Hepatocyte (in vitro differentiated cells): ENCODE results near the gene UBL4A. TPM values are rescaled to one million over a fixed set of nuclear protein-coding genes. Genes with fewer than 3 reads are reported as not detected.

Experiments used
- DNase-seq: peaks from one replicate; pipeline ENCODE4 v3.0.0-alpha.2; 2016; ENCODE audit warnings: low spot score
- H2AFZ ChIP-seq: fragments of 200-600 bp; sonication (generic); 2 replicates; pipeline ENCODE4 v1.6.0; 2016; ENCODE audit warnings: antibody characterized with exemption, mild to moderate bottlenecking
- H3K27ac ChIP-seq: fragments of 200-600 bp; sonication (generic); 2 replicates; pipeline ENCODE4 v1.5.1; 2016; ENCODE audit warnings: mild to moderate bottlenecking
- H3K27me3 ChIP-seq: fragments of 200-600 bp; sonication (generic); 2 replicates; pipeline ENCODE4 v1.6.1; 2016
- H3K36me3 ChIP-seq: fragments of 200-600 bp; sonication (generic); replicated peaks from 2 replicates; pipeline ENCODE4 v1.5.1; 2016; ENCODE audit warnings: low read depth; ENCODE audit not compliant: insufficient read depth
- H3K4me1 ChIP-seq: fragments of 200-600 bp; sonication (generic); 2 replicates; pipeline ENCODE4 v1.5.1; 2016; ENCODE audit warnings: mild to moderate bottlenecking, moderate library complexity; ENCODE audit not compliant: insufficient read depth
- H3K4me2 ChIP-seq: fragments of 200-600 bp; sonication (generic); 2 replicates; pipeline ENCODE4 v1.6.0; 2016
- H3K4me3 ChIP-seq: fragments of 200-600 bp; sonication (generic); 2 replicates; pipeline ENCODE4 v1.5.1; 2016; ENCODE audit warnings: mild to moderate bottlenecking
- H3K79me2 ChIP-seq: fragments of 200-600 bp; sonication (generic); 2 replicates; pipeline ENCODE4 v1.6.0; 2017; ENCODE audit warnings: mild to moderate bottlenecking
- H3K9me2 ChIP-seq: fragments of 200-600 bp; sonication (generic); replicated peaks from 2 replicates; pipeline ENCODE4 v1.6.0; 2017; ENCODE audit warnings: mild to moderate bottlenecking; ENCODE audit not compliant: insufficient read depth
- H3K9me3 ChIP-seq: fragments of 200-600 bp; sonication (generic); 2 replicates; pipeline ENCODE4 v1.5.1; 2016; ENCODE audit warnings: low read depth, mild to moderate bottlenecking
- H4K20me1 ChIP-seq: fragments of 200-600 bp; sonication (generic); 2 replicates; pipeline ENCODE4 v1.6.0; 2016; ENCODE audit warnings: mild to moderate bottlenecking; ENCODE audit not compliant: insufficient read depth, poor library complexity, severe bottlenecking
- EZH2 ChIP-seq: fragments of 200-600 bp; sonication (generic); IDR thresholded peaks from 2 replicates; pipeline ENCODE4 v1.6.1; 2016; ENCODE audit warnings: antibody characterized with exemption, mild to moderate bottlenecking, borderline replicate concordance
- EZH2phosphoT487 ChIP-seq: fragments of 200-600 bp; sonication (generic); IDR thresholded peaks from one replicate; pipeline ENCODE4 v1.6.1; 2018; ENCODE audit warnings: antibody characterized with exemption, mild to moderate bottlenecking, low read depth, moderate library complexity; ENCODE audit not compliant: unreplicated experiment, severe bottlenecking
- WGBS: methylation state at CpG from one replicate; pipeline ENCODE4 v1.1.6; 2016; ENCODE audit warnings: low lambda C conversion rate; ENCODE audit errors: missing lambda C conversion rate; 5-methylcytosine and 5-hydroxymethylcytosine counted together
- microRNA-seq: library from miRNA; unstranded; fragments of <30 nt; microRNA quantifications from one replicate; pipeline ENCODE4, GENCODE V29; 2017
- polyA plus RNA-seq: library from polyadenylated mRNA; unstranded; fragments of >200 nt; fragmentation: Nextera tagmentation; extraction: Ambion mirVana; gene quantifications from 2 replicates; pipeline ENCODE4 v1.2.1, GENCODE V29; 2016
- small RNA-seq: library from RNA; depleted of rRNA; stranded (forward); fragments of <200 nt; gene quantifications from one replicate; pipeline ENCODE3, GENCODE V24; 2014
- total RNA-seq: library from RNA; depleted of rRNA; stranded (reverse); fragments of >200 nt; gene quantifications from 2 replicates; pipeline ENCODE4 v1.2.3, GENCODE V29; 2014
- TF ChIP-seq, protein P1 (sequence below): fragments of 200-600 bp; sonication (generic); IDR thresholded peaks from 2 replicates; pipeline ENCODE4 v1.5.1; 2016; ENCODE audit warnings: antibody characterized with exemption, mild to moderate bottlenecking; ENCODE audit not compliant: poor library complexity

The UBL4A gene
- total and polyA plus RNA-seq, 2 experiments from 2014 or later: 25.0 to 34.0 TPM

DNA sequence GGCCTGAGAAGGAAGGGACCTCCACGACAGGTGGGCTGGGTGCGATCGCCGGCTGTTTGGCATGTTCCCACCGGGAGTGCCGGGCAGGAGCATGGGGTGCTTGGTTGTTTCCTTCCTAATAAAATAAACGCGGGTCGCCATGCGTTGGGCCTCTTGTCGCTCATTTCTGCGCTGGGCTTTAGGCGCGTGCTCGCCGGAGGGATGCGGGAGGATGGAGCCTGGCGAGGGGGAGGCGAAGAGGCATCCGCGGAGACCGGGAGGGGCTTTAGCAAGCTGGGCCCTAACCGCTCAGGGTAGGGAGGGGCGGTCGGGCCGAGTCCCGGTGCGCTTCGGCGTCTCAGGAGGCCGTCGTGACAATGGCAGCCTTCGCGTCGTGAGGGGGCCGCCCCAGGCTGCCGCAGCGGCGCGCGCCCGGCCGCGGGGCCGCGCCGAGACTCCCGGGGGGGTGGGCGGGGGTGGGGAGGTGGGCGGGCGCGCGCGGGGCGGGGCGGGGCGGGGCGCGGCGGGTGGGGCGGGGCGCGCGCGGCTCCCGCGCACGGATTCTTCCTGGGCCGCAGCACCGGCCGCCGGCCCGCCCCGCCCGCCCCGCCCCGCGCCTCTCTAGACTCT is 49.9 kb downstream of the UBL4A start:
- Histone ChIP-seq H3K4me3 (peak overlapping the region; percentile 49), H3K9me3 (no peaks in the 10 kb centered on the region), H3K4me2 (peak overlapping the region; percentile 74), H3K4me1 (no peaks in the 10 kb centered on the region), H2AFZ (no peak overlapping the region), H3K27me3 (no peaks in the 10 kb centered on the region), H4K20me1 (no peaks in the 10 kb centered on the region), H3K79me2 (peaks cover 28% of the 10 kb centered on the region), H3K9me2 (no peaks in the 10 kb centered on the region), H3K36me3 (no peaks in the 10 kb centered on the region), H3K27ac (peak overlapping the region; percentile 95)
- 53% methylated on average over 17 of the region's 78 CpGs for WGBS
- peak; percentile 52 for DNase-seq
- TF ChIP-seq EZH2phosphoT487: no peak
- TF ChIP-seq, protein P1, sequence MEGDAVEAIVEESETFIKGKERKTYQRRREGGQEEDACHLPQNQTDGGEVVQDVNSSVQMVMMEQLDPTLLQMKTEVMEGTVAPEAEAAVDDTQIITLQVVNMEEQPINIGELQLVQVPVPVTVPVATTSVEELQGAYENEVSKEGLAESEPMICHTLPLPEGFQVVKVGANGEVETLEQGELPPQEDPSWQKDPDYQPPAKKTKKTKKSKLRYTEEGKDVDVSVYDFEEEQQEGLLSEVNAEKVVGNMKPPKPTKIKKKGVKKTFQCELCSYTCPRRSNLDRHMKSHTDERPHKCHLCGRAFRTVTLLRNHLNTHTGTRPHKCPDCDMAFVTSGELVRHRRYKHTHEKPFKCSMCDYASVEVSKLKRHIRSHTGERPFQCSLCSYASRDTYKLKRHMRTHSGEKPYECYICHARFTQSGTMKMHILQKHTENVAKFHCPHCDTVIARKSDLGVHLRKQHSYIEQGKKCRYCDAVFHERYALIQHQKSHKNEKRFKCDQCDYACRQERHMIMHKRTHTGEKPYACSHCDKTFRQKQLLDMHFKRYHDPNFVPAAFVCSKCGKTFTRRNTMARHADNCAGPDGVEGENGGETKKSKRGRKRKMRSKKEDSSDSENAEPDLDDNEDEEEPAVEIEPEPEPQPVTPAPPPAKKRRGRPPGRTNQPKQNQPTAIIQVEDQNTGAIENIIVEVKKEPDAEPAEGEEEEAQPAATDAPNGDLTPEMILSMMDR: no peak
- no peak for TF ChIP-seq EZH2

DNA sequence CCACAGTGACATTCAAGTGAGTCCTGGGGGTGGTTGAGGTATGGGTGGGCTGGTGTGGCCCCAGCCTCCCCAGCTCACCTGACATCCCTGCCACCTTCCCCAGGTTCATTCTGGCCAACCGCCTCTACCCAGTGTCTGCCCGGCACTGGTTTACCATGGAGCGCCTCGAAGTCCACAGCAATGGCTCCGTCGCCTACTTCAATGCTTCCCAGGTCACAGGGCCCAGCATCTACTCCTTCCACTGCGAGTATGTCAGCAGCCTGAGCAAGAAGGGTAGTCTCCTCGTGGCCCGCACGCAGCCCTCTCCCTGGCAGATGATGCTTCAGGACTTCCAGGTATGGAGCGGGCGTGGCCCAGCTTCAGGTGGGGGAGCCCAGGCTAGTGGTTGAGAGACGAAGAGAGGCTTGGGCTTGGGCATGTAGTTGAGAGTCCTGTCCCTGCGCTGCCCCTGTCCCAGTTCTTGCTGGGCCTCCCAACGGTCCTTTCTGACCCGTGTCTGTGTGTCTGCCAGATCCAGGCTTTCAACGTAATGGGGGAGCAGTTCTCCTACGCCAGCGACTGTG is 51.2 kb downstream of the UBL4A start:
- no peak overlapping the region for H3K4me2 ChIP-seq
- no peak overlapping the region for H3K27ac ChIP-seq
- no peaks in the 10 kb centered on the region for H3K9me2 ChIP-seq
- H3K36me3 ChIP-seq: no peaks in the 10 kb centered on the region
- no peak overlapping the region for H2AFZ ChIP-seq
- H3K9me3 ChIP-seq: no peaks in the 10 kb centered on the region
- H3K4me1 ChIP-seq: no peaks in the 10 kb centered on the region
- peaks cover 33% of the 10 kb centered on the region for H3K79me2 ChIP-seq
- DNase-seq: no peak
- no peak overlapping the region for H3K4me3 ChIP-seq
- no peaks in the 10 kb centered on the region for H3K27me3 ChIP-seq
- TF ChIP-seq EZH2phosphoT487 (no peak), EZH2 (no peak)
- TF ChIP-seq, protein P1: no peak
- H4K20me1 ChIP-seq: no peaks in the 10 kb centered on the region
- 90% methylated on average over 19 of the region's 19 CpGs for WGBS

DNA sequence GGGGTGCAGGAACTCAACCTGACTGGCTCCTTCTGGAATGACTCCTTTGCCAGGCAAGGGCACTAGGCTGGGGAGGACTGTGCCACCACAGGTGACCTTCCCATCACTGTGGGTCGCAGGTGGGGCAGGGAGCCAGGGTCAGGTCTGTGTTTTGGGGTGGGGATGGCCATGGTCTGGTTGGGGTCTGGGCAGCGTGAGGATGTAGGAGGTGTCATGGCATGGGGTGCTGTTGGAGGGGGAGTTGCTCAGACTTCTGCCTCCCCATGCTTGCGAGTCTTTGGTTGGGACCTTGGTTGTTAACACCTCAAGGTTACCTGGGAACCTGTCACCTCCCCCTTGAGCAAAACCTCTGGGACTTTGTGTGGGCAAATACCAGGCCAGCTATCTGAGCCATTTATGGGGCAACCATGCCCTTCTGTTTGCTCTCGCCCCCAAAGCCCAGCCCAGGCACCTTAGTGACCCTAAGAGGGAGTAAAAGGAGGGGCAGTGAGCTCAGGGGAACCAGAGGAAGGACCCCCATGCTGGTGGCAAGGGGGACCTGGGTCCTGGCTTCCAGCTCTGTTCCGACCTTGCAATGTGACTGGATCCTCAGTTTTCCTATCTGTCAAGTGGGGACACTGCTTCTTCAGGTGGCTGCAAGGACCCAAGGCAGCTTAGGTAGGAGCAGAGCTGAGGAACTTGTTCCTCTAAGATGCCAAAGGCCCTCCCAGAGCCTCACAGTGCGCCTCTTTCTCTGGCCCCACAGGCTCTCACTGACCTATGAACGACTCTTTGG is 51.8 kb downstream of the UBL4A start:
- no peak for DNase-seq
- H3K36me3 ChIP-seq: no peaks in the 10 kb centered on the region
- no peak overlapping the region for H3K4me3 ChIP-seq
- no peak overlapping the region for H2AFZ ChIP-seq
- no peak for TF ChIP-seq EZH2
- no peak for TF ChIP-seq EZH2phosphoT487
- TF ChIP-seq, protein P1: no peak
- no peaks in the 10 kb centered on the region for H3K27me3 ChIP-seq
- peaks cover 36% of the 10 kb centered on the region for H3K79me2 ChIP-seq
- H3K27ac ChIP-seq: no peak overlapping the region
- no peak overlapping the region for H3K4me2 ChIP-seq
- H3K9me2 ChIP-seq: no peaks in the 10 kb centered on the region
- H3K4me1 ChIP-seq: no peaks in the 10 kb centered on the region
- 73% methylated on average over 7 of the region's 7 CpGs for WGBS
- no peaks in the 10 kb centered on the region for H4K20me1 ChIP-seq
- no peaks in the 10 kb centered on the region for H3K9me3 ChIP-seq

Small RNAs within 50 kb of the gene (microRNA-seq; reads per million reads assigned to microRNA genes)
- gene MIR6858: 7.2 reads per million, percentile 18 among the genes with 10 or more reads in this experiment

Small RNAs within 50 kb of the gene (small RNA-seq; reads per million reads assigned to genes)
- gene MIR6858 (0.22 reads per million), gene RN7SL697P (not detected)

Other genes with a start within 250 kb of the UBL4A start
- gene OPN1MW3, start 229.0 kb downstream of the UBL4A start, total RNA-seq: not detected in 2 replicates
- not detected in 2 replicates for gene OPN1MW3, start 229.0 kb downstream of the UBL4A start, polyA plus RNA-seq
- gene TEX28, start 191.5 kb downstream of the UBL4A start, total RNA-seq: not detected in 2 replicates
- not detected in 2 replicates for gene TEX28, start 191.5 kb downstream of the UBL4A start, polyA plus RNA-seq
- gene TKTL1, start 190.8 kb downstream of the UBL4A start, total RNA-seq: not detected in 2 replicates
- 0.52 and 1.1 TPM in 2 replicates for gene TKTL1, start 190.8 kb downstream of the UBL4A start, polyA plus RNA-seq
- gene FLNA, start 112.0 kb downstream of the UBL4A start, total RNA-seq: 220 and 396 TPM in 2 replicates
- 468 and 471 TPM in 2 replicates for gene FLNA, start 112.0 kb downstream of the UBL4A start, polyA plus RNA-seq
- gene EMD, start 107.3 kb downstream of the UBL4A start, total RNA-seq: 34.2 and 39.4 TPM in 2 replicates
- gene EMD, start 107.3 kb downstream of the UBL4A start, polyA plus RNA-seq: 61.0 and 65.7 TPM in 2 replicates
- gene RPL10, start 88.2 kb downstream of the UBL4A start, total RNA-seq: 4,114 and 4,460 TPM in 2 replicates
- 1,206 and 1,210 TPM in 2 replicates for gene RPL10, start 88.2 kb downstream of the UBL4A start, polyA plus RNA-seq
- 36.1 and 39.7 TPM in 2 replicates for gene DNASE1L1, start 77.4 kb downstream of the UBL4A start, total RNA-seq
- 22.3 and 22.6 TPM in 2 replicates for gene DNASE1L1, start 77.4 kb downstream of the UBL4A start, polyA plus RNA-seq
- 25.0 and 26.7 TPM in 2 replicates for gene TAFAZZIN, start 75.1 kb downstream of the UBL4A start, total RNA-seq
- gene TAFAZZIN, start 75.1 kb downstream of the UBL4A start, polyA plus RNA-seq: 41.3 and 69.6 TPM in 2 replicates
- 116 and 131 TPM in 2 replicates for gene ATP6AP1, start 57.9 kb downstream of the UBL4A start, total RNA-seq
- 265 and 268 TPM in 2 replicates for gene ATP6AP1, start 57.9 kb downstream of the UBL4A start, polyA plus RNA-seq
- gene GDI1, start 49.5 kb downstream of the UBL4A start, total RNA-seq: 82.7 and 101 TPM in 2 replicates
- 102 and 132 TPM in 2 replicates for gene GDI1, start 49.5 kb downstream of the UBL4A start, polyA plus RNA-seq
- 52.1 and 65.9 TPM in 2 replicates for gene FAM50A, start 42.5 kb downstream of the UBL4A start, total RNA-seq
- gene FAM50A, start 42.5 kb downstream of the UBL4A start, polyA plus RNA-seq: 147 and 178 TPM in 2 replicates
- gene PLXNA3, start 28.3 kb downstream of the UBL4A start, total RNA-seq: 10.6 and 14.1 TPM in 2 replicates
- gene PLXNA3, start 28.3 kb downstream of the UBL4A start, polyA plus RNA-seq: 23.2 and 28.7 TPM in 2 replicates
- 32.2 and 40.0 TPM in 2 replicates for gene LAGE3, start 7.3 kb downstream of the UBL4A start, total RNA-seq
- 49.4 and 50.8 TPM in 2 replicates for gene LAGE3, start 7.3 kb downstream of the UBL4A start, polyA plus RNA-seq
- 28.8 and 29.3 TPM in 2 replicates for gene SLC10A3, start 4.0 kb upstream of the UBL4A start, total RNA-seq
- 48.3 and 59.8 TPM in 2 replicates for gene SLC10A3, start 4.0 kb upstream of the UBL4A start, polyA plus RNA-seq
- gene FAM3A, start 29.6 kb upstream of the UBL4A start, total RNA-seq: 33.8 and 41.1 TPM in 2 replicates
- 68.0 and 70.9 TPM in 2 replicates for gene FAM3A, start 29.6 kb upstream of the UBL4A start, polyA plus RNA-seq
- gene G6PD, start 60.2 kb upstream of the UBL4A start, total RNA-seq: 24.8 and 26.2 TPM in 2 replicates
- gene G6PD, start 60.2 kb upstream of the UBL4A start, polyA plus RNA-seq: 9.8 and 12.8 TPM in 2 replicates
- 19.7 and 21.4 TPM in 2 replicates for gene IKBKG, start 61.0 kb upstream of the UBL4A start, total RNA-seq
- 30.7 and 32.9 TPM in 2 replicates for gene IKBKG, start 61.0 kb upstream of the UBL4A start, polyA plus RNA-seq
- not detected in 2 replicates for gene CTAG1A, start 98.5 kb upstream of the UBL4A start, total RNA-seq
- not detected in 2 replicates for gene CTAG1A, start 98.5 kb upstream of the UBL4A start, polyA plus RNA-seq
- not detected in 2 replicates for gene CTAG1B, start 132.7 kb upstream of the UBL4A start, total RNA-seq
- not detected in 2 replicates for gene CTAG1B, start 132.7 kb upstream of the UBL4A start, polyA plus RNA-seq
- not detected in 2 replicates for gene CTAG2, start 167.0 kb upstream of the UBL4A start, total RNA-seq
- gene CTAG2, start 167.0 kb upstream of the UBL4A start, polyA plus RNA-seq: not detected in 2 replicates